GM21576 (cell line): Measurements from ENCODE around the gene CIB4.

Experiments used
- ATAC-seq: cut with Tn5 transposase; IDR thresholded peaks from one replicate; pipeline ENCODE4 v1.9.1; 2021; ENCODE audit warnings: mild to moderate bottlenecking, moderate library complexity; ENCODE audit not compliant: unreplicated experiment

The CIB4 gene

DNA sequence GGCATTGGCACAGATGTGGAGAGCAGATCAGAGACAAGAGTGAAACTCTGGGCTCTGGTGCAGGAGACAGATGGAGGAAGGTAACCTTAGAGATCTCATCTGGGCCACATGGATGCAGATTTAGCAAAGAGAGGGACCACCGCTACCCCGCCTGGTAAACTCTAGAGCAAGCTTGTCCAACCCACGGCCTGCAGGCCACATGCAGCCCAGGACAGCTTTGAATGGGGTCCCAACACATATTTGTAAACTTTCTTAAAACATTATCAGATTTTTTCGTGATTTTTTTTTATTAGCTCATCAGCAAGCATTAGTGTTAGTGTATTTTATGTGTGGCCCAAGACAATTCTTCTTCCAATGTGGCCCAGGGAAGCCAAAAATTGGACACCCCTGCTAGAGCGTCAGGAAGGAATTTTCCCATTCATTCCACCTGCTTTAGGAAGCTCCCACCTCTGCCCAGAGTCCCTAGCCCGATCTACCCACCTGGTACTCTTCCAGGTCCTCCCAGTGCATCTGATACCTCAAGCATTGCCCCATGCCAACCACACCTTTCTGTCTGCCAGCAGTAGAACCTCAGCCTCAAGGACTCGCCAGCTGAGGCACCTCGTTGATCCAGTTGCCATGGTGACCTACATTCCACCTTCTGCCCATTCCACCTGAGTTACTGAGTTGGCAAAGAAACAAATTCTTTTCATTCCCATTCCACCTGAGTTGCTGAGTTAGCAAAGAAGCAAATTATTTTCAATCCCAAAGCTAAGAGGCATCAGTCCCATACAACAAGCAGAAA is at the start of gene CIB4:
CIB4 (minus strand) TSS at position 586 of the 784 bp plus-strand sequence; CDS start at position 534, 52 bp downstream.
- ATAC-seq: no peak

- no peak for ATAC-seq
Observed at GRCh38 chr2:26687801-26688200, 46.6 kb upstream of the CIB4 start.

DNA sequence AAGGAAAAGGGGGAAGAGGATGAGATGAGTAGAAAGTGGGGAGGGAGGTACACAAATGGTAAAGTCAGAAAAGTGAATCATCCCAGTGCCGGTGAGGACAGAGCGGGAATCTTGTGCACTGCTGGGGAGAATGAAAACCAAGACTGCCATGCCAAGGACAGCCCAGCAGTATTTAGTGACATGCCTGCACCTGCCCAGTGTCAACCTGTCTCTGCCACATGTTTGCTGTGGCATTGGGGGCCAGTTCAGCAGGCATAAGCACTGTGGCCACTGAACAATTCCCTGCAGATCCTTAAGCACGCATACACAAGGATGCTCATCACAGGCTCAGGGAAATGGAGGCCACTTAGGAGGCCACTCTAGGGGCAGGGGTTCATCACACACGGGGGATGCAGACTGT is 46.2 kb upstream of the CIB4 start:
- no peak for ATAC-seq

DNA sequence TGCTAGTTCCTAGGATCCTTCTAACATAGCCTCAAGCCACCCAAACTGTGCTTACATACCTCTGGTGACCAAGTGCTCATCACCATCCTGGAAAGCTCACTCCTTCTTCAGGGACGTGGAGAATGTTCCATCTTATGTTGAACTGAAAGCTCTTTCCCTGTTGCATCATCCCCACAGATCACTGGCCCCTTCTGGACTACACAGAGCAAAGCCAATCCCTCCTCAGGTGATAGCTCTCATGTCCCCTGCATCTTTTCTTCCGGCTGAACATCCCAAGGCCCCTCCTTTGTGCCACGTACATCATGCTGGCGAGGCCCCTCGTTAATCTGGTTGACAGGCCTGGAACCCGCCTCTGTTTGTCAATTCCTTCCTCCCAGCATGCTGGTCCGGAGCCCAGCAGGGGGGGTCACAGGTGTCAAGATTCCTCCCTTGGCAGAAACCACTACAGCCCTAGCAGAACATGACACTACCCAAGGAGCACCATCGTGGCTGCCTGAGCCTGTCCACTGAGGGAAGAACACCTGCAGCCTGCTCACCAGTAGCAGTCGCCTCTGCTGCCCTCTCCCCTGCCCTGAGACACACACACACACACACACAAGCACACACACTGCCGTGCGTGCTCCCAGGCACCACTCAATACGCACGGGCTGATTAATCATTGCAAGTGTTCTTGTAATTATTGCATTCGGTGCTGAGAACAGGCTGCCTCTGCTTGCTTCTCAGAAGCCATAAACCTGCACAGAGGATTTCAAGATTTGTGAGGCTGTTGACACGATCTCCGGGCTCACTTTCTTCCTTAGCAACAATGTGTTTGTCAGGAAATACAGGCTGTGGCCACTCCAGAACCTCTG is 45.0 kb upstream of the CIB4 start:
- no peak for ATAC-seq

GRCh38 chr2:26685341-26685740 is 44.2 kb upstream of the CIB4 start:
- no peak for ATAC-seq

DNA sequence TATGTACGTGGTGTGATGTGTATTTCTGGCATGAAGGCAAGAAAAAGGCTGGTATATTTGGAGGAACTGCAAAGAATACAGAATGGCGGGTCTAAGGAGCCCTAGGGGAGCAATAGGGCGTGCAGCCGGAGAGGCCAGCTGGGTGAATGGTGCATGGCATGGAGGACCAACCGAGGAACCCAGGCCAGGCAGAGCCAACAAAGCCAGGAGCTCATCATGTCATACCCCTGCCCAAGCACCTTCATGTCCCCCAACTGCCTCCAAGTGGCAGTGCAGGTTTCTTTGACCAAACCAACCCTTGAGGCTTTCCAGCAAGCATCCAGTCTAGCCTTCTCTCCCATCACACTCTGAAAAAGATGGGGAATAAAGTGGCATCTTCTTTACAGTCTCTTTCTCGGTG is 42.4 kb upstream of the CIB4 start:
- no peak for ATAC-seq

DNA sequence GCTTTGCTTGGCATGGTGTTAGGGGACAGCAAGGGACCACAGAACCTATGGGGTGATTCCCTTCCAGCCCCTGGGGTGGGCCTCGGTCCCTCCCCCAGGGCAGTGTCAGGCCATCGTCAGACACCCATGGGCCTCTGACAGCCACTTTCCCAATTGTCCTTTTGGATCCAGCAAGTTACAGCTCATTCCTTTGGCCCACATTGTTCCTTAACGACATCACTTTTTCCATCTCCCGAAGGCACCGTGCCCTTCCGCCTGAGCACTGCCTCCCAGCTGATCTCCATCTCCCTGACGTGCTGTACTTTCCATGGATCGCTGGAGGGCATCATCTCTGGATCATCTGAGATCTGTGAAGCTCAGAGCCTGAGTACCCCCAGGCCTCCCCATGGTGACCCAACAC is 41.0 kb upstream of the CIB4 start:
- no peak for ATAC-seq

DNA sequence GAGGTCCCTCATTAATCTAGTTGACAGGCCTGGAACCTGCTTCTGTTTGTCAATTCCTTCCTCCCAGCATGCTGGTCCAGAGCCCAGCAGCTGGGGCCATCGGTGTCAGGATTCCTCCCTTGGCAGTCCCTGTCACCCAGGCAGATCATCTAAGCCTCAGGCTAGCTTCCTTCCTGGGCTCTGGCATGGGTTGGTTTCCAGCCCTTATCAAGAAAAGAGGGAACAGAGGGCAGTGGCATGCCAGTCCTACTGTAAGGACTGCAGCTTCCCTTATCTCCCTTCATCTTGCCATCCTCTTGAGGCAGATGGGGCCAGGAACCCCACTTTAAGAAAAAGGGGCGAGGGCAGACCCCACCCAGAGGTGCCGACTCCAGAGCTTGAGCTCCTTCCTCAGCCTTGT is 40.5 kb upstream of the CIB4 start:
- no peak for ATAC-seq

- ATAC-seq: no peak
Observed at GRCh38 chr2:26679867-26680266, 38.7 kb upstream of the CIB4 start.

- no peak for ATAC-seq
Observed at GRCh38 chr2:26678035-26678434, 36.9 kb upstream of the CIB4 start.

- no peak for ATAC-seq
Observed at GRCh38 chr2:26675651-26676255, 34.6 kb upstream of the CIB4 start.

GRCh38 chr2:26674771-26675170 is 33.6 kb upstream of the CIB4 start:
- ATAC-seq: no peak

DNA sequence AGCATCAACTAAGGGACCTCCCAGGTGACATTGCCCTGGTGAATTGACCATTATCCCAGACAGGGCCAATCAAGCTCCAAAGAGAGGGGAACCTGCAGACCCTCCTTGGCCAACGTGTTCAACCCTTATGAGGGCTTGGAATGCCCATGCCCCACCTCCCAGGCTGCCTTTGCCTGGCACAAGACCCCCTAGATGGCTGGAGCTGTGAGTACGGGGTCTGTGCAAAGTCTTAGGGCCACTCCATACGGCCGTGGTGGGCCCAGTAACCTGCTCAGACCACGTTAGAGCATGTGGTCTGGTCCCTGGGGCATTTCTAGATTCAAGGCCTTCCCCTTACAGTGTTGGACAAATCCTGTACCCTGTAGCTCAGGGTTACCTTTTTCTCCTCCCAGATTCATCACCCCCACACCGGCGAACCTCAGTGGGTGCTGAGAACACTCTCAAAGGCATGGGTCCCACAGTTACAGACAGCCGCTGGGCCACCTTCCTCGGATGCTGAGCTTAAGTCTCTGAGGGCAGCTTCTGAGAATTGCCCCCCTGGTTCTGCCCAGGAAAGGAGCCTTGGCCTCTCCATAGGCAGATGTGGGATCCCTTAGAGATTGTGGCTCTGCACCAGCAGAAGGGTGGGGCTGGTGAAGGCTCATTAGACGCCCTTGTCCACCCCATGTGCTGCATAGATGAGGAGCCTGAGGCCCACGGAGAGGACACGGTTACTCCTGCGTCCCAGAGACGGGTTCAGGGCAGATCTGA is 33.0 kb upstream of the CIB4 start:
- ATAC-seq: no peak

GRCh38 chr2:26672818-26673393 is 31.7 kb upstream of the CIB4 start:
- ATAC-seq: no peak

- ATAC-seq: no peak
Observed at GRCh38 chr2:26672112-26672817, 31.1 kb upstream of the CIB4 start.

DNA sequence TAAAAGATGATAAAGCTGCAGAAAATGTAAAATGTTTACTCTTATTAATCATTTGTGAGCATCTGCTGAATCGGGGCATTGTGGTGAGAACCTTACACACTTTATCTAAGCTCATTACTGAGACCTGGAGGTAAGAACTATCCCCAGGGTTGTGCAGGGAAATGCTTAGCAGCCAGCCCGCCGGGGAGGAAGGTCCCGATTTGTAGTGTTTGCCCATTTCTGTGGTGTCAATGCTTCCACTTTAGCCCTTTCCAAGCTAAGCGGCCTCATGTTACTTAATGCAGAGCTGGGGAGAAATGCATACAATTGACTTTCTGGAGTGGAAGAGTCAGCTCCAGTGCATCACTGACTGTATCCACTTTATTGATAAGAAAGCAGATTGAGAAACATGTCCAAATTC is 30.5 kb upstream of the CIB4 start:
- no peak for ATAC-seq

DNA sequence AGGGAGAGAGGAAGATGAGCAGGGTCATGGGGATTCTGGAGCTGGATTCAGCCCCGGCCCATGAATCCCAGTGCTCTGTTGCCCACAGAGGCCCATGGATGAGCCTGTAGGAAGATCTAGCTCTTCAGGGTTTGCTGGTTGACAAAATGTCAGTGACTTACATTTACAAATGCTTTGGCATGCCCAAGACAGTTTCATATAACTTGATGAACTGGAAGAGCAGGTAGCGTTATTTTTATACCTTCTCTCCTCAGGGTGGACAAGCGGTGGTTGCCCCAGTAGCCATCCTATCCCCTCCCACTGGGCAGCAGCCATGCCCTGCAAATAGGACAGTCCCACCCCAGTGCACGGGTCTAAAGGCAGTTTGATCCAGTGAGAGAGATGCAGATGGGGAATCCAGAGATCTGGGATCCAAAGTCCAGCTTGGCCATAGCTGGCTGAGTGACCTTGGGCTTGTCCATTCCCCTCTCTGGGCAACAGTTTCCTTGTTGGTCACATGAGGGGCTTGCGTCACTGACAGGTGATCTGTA is 29.8 kb upstream of the CIB4 start:
- no peak for ATAC-seq

GRCh38 chr2:26670171-26670570 is 29.0 kb upstream of the CIB4 start:
- no peak for ATAC-seq

GRCh38 chr2:26668856-26669750 is 27.9 kb upstream of the CIB4 start:
- no peak for ATAC-seq
